Keratinocyte (primary cell): ENCODE measurements around the gene RAET1G.

Experiments used
- EZH2 ChIP-seq: IDR thresholded peaks from one replicate; pipeline ENCODE4 v1.6.1; 2012; ENCODE audit warnings: inconsistent platforms, mild to moderate bottlenecking, low read length, moderate library complexity
- TF ChIP-seq, protein P1 (sequence below), 3 experiments: IDR thresholded peaks in 1 of 3; conservative IDR thresholded peaks in 1 of 3; optimal IDR thresholded peaks in 1 of 3; 2 replicates in 2 of 3; 3 replicates in 1 of 3; pipeline versions ENCODE3 to v1.5.1; 2011; ENCODE audit warnings: low read length in 3 of 3, mild to moderate bottlenecking in 3 of 3, moderate library complexity in 2 of 3, control low read depth in 1 of 3, inconsistent platforms in 1 of 3; ENCODE audit not compliant: insufficient read depth in 2 of 3; ENCODE audit errors: extremely low read depth in 1 of 3

- TF ChIP-seq, protein P1, sequence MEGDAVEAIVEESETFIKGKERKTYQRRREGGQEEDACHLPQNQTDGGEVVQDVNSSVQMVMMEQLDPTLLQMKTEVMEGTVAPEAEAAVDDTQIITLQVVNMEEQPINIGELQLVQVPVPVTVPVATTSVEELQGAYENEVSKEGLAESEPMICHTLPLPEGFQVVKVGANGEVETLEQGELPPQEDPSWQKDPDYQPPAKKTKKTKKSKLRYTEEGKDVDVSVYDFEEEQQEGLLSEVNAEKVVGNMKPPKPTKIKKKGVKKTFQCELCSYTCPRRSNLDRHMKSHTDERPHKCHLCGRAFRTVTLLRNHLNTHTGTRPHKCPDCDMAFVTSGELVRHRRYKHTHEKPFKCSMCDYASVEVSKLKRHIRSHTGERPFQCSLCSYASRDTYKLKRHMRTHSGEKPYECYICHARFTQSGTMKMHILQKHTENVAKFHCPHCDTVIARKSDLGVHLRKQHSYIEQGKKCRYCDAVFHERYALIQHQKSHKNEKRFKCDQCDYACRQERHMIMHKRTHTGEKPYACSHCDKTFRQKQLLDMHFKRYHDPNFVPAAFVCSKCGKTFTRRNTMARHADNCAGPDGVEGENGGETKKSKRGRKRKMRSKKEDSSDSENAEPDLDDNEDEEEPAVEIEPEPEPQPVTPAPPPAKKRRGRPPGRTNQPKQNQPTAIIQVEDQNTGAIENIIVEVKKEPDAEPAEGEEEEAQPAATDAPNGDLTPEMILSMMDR (optimal IDR thresholded peaks at IDR 0.05 in 1 of 3, IDR thresholded peaks at IDR 0.05 in 1 of 3, conservative IDR thresholded peaks at IDR 0.05 in 1 of 3; ENCODE audit: extremely low read depth in 1 of 3, insufficient read depth in 2 of 3, low read length in 3 of 3) = no peak
- no peak for TF ChIP-seq EZH2
These were observed 25.7 kb upstream of the RAET1G start for GRCh38 chr6:149948616-149949015.
